WTC11 (cell line): Measurements from ENCODE around the gene EPN2. TPM values are rescaled to one million over a fixed set of nuclear protein-coding genes. Genes with fewer than 3 reads are reported as not detected.
A peak's percentile ranks its signal among the peaks of the same experiment; 100 is the strongest.

ENCODE experiments used
- CBFB ChIP-seq: sonication (generic); formaldehyde crosslinking; IDR thresholded peaks from 2 replicates; pipeline ENCODE4 v1.8.1; 2022; ENCODE audit warnings: mild to moderate bottlenecking, low read depth, missing genetic modification reagents
- CREB1 ChIP-seq: sonication (generic); formaldehyde crosslinking; IDR thresholded peaks from 2 replicates; pipeline ENCODE4 v1.8.0; 2023; ENCODE audit warnings: mild to moderate bottlenecking, missing genetic modification reagents
- CREM ChIP-seq: sonication (generic); formaldehyde crosslinking; IDR thresholded peaks from 2 replicates; pipeline ENCODE4 v1.8.1; 2022; ENCODE audit warnings: mild to moderate bottlenecking, missing genetic modification reagents, moderate library complexity
- ESRRA ChIP-seq: sonication (generic); formaldehyde crosslinking; IDR thresholded peaks from 2 replicates; pipeline ENCODE4 v1.8.1; 2022; ENCODE audit warnings: mild to moderate bottlenecking, missing genetic modification reagents, borderline replicate concordance
- GRHL2 ChIP-seq: fragments of 250-450 bp; sonication (Bioruptor Pico); IDR thresholded peaks from 2 replicates; pipeline ENCODE4 v1.8.0; 2022; ENCODE audit warnings: mild to moderate bottlenecking, moderate library complexity; ENCODE audit not compliant: insufficient replicate concordance, severe bottlenecking
- HMGA2 ChIP-seq: fragments of 250-450 bp; sonication (Bioruptor Pico); IDR thresholded peaks from 2 replicates; pipeline ENCODE4 v1.4.0; 2021; ENCODE audit warnings: mild to moderate bottlenecking, moderate library complexity
- JAZF1 ChIP-seq: fragments of 250-450 bp; sonication (Bioruptor Pico); IDR thresholded peaks from 2 replicates; pipeline ENCODE4 v1.9.0; 2021; ENCODE audit warnings: moderate library complexity, mild to moderate bottlenecking, inconsistent platforms
- JUN ChIP-seq: sonication (generic); formaldehyde crosslinking; IDR thresholded peaks from 2 replicates; pipeline ENCODE4 v1.8.0; 2023; ENCODE audit warnings: mild to moderate bottlenecking, missing genetic modification reagents
- MYBL2 ChIP-seq: sonication (generic); formaldehyde crosslinking; IDR thresholded peaks from 2 replicates; pipeline ENCODE4 v1.8.1; 2023; ENCODE audit warnings: mild to moderate bottlenecking, moderate library complexity, missing genetic modification reagents
- TEAD1 ChIP-seq: sonication (generic); formaldehyde crosslinking; IDR thresholded peaks from 2 replicates; pipeline ENCODE4 v1.8.0; 2022; ENCODE audit warnings: mild to moderate bottlenecking, missing genetic modification reagents
- ZNF121 ChIP-seq: sonication (generic); formaldehyde crosslinking; IDR thresholded peaks from 2 replicates; pipeline ENCODE4 v1.8.0; 2023; ENCODE audit warnings: missing genetic modification reagents
- ZNF138 ChIP-seq: sonication (generic); formaldehyde crosslinking; conservative IDR thresholded peaks from 2 replicates; pipeline ENCODE4 v1.8.1; 2022; ENCODE audit warnings: mild to moderate bottlenecking, moderate library complexity, missing genetic modification reagents
- ZNF416 ChIP-seq: fragments of 250-450 bp; sonication (Bioruptor Pico); IDR thresholded peaks from 2 replicates; pipeline ENCODE4 v1.9.0; 2021; ENCODE audit warnings: mild to moderate bottlenecking, inconsistent platforms
- ZNF671 ChIP-seq: fragments of 250-450 bp; sonication (Bioruptor Pico); IDR thresholded peaks from 2 replicates; pipeline ENCODE4 v1.8.0; 2021; ENCODE audit warnings: mild to moderate bottlenecking
- total RNA-seq: library from RNA; stranded (reverse); gene quantifications from 3 replicates; pipeline ENCODE4 v1.2.3, GENCODE V29; 2021
- TF ChIP-seq, protein P1 (sequence below): sonication (generic); formaldehyde crosslinking; IDR thresholded peaks from 2 replicates; pipeline ENCODE4 v1.8.1; 2023; ENCODE audit warnings: mild to moderate bottlenecking, missing genetic modification reagents, borderline replicate concordance
- TF ChIP-seq, protein P2 (sequence below): sonication (generic); formaldehyde crosslinking; IDR thresholded peaks from 2 replicates; pipeline ENCODE4 v1.8.1; 2023; ENCODE audit warnings: mild to moderate bottlenecking, missing genetic modification reagents
- TF ChIP-seq, protein P3 (sequence below): sonication (generic); formaldehyde crosslinking; conservative IDR thresholded peaks from 2 replicates; pipeline ENCODE4 v1.8.1; 2022; ENCODE audit warnings: mild to moderate bottlenecking, missing genetic modification reagents
- TF ChIP-seq, protein P4 (sequence below): sonication (generic); formaldehyde crosslinking; IDR thresholded peaks from 2 replicates; pipeline ENCODE4 v1.8.1; 2022; ENCODE audit warnings: missing genetic modification reagents, borderline replicate concordance
- TF ChIP-seq, protein P5 (sequence below): fragments of 250-450 bp; sonication (Bioruptor Pico); conservative IDR thresholded peaks from 2 replicates; pipeline ENCODE4 v1.9.0; 2021; ENCODE audit warnings: mild to moderate bottlenecking
- TF ChIP-seq, protein P6 (sequence below): sonication (generic); formaldehyde crosslinking; IDR thresholded peaks from 2 replicates; pipeline ENCODE4 v1.8.1; 2022; ENCODE audit warnings: low read depth, mild to moderate bottlenecking, moderate library complexity, missing genetic modification reagents, borderline replicate concordance
- TF ChIP-seq, protein P7 (sequence below): fragments of 200-600 bp; IDR thresholded peaks from 2 replicates; pipeline ENCODE4 v1.8.0; 2022; ENCODE audit warnings: antibody characterized with exemption
- TF ChIP-seq, protein P8 (sequence below): sonication (generic); formaldehyde crosslinking; IDR thresholded peaks from 2 replicates; pipeline ENCODE4 v1.8.0; 2022; ENCODE audit warnings: mild to moderate bottlenecking, missing genetic modification reagents
- TF ChIP-seq, protein P9 (sequence below): sonication (generic); formaldehyde crosslinking; conservative IDR thresholded peaks from 2 replicates; pipeline ENCODE4 v1.8.1; 2023; ENCODE audit warnings: mild to moderate bottlenecking, low read depth, missing genetic modification reagents, moderate library complexity

Gene EPN2
- total RNA-seq, 1 experiment from 2014 or later = 48.8 TPM

DNA sequence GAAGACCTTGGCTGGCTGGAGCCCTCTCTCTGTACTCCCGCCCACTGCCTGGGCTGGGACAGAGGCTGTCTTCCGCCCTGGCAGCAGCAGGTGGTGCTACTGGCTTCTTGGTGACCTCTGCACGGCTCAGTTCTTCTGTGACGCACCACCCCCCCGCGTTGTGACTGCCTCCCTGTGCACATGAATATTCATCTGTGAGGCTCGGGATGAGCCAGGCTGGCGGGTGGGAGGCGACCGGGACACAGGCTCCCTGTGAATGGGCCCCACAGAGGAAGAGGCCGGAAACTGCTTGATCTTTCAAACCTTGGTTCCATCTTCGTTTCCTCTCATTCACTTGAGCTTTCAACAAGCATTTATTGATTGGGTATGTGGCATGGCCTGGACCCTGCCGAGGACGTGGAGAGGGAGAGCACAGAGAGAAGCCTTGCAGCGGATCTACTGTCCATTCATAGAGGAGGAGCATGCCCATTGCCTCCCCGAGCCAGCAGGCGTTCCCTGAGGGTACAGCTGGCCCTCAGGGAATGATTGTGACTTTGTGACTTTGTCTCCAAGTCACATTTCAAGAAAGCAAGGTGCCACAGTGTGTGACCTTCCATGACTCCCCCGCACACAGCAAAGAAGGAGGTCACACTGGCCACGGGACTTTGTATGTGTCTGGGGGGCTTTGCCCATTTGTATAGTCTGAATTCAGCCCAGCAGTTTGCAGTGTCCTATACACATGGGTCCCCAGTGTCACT lies 80.4 kb downstream of the EPN2 start (continued):
- TF ChIP-seq, protein P1, sequence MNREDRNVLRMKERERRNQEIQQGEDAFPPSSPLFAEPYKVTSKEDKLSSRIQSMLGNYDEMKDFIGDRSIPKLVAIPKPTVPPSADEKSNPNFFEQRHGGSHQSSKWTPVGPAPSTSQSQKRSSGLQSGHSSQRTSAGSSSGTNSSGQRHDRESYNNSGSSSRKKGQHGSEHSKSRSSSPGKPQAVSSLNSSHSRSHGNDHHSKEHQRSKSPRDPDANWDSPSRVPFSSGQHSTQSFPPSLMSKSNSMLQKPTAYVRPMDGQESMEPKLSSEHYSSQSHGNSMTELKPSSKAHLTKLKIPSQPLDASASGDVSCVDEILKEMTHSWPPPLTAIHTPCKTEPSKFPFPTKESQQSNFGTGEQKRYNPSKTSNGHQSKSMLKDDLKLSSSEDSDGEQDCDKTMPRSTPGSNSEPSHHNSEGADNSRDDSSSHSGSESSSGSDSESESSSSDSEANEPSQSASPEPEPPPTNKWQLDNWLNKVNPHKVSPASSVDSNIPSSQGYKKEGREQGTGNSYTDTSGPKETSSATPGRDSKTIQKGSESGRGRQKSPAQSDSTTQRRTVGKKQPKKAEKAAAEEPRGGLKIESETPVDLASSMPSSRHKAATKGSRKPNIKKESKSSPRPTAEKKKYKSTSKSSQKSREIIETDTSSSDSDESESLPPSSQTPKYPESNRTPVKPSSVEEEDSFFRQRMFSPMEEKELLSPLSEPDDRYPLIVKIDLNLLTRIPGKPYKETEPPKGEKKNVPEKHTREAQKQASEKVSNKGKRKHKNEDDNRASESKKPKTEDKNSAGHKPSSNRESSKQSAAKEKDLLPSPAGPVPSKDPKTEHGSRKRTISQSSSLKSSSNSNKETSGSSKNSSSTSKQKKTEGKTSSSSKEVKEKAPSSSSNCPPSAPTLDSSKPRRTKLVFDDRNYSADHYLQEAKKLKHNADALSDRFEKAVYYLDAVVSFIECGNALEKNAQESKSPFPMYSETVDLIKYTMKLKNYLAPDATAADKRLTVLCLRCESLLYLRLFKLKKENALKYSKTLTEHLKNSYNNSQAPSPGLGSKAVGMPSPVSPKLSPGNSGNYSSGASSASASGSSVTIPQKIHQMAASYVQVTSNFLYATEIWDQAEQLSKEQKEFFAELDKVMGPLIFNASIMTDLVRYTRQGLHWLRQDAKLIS (CRISPR knock-in tag) = no peak
- TF ChIP-seq MYBL2 (CRISPR knock-in tag) (0 out of 2 replicates have a peak, but pooled peaks have one; percentile 40), TEAD1 (CRISPR knock-in tag) (no peak; the same call in 1 of the 2 replicates), CREM (CRISPR knock-in tag) (no peak; the same call in 1 of the 2 replicates), JAZF1 (CRISPR knock-in tag) (no peak), ZNF671 (CRISPR knock-in tag) (no peak), ZNF138 (CRISPR knock-in tag) (no peak; the same call in 1 of the 2 replicates), ZNF416 (CRISPR knock-in tag) (no peak), GRHL2 (CRISPR knock-in tag) (no peak), CBFB (CRISPR knock-in tag) (0 out of 2 replicates have a peak, but pooled peaks have one; percentile 72), JUN (no peak), CREB1 (CRISPR knock-in tag) (no peak), ESRRA (CRISPR knock-in tag) (no peak), HMGA2 (CRISPR knock-in tag) (no peak), ZNF121 (0 out of 2 replicates have a peak, but pooled peaks have one; percentile 33)
- TF ChIP-seq, protein P2, sequence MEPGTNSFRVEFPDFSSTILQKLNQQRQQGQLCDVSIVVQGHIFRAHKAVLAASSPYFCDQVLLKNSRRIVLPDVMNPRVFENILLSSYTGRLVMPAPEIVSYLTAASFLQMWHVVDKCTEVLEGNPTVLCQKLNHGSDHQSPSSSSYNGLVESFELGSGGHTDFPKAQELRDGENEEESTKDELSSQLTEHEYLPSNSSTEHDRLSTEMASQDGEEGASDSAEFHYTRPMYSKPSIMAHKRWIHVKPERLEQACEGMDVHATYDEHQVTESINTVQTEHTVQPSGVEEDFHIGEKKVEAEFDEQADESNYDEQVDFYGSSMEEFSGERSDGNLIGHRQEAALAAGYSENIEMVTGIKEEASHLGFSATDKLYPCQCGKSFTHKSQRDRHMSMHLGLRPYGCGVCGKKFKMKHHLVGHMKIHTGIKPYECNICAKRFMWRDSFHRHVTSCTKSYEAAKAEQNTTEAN = 0 out of 2 replicates have a peak, but pooled peaks have one; percentile 40
- TF ChIP-seq, protein P3, sequence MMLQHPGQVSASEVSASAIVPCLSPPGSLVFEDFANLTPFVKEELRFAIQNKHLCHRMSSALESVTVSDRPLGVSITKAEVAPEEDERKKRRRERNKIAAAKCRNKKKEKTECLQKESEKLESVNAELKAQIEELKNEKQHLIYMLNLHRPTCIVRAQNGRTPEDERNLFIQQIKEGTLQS (CRISPR knock-in tag) = no peak
- TF ChIP-seq, protein P4, sequence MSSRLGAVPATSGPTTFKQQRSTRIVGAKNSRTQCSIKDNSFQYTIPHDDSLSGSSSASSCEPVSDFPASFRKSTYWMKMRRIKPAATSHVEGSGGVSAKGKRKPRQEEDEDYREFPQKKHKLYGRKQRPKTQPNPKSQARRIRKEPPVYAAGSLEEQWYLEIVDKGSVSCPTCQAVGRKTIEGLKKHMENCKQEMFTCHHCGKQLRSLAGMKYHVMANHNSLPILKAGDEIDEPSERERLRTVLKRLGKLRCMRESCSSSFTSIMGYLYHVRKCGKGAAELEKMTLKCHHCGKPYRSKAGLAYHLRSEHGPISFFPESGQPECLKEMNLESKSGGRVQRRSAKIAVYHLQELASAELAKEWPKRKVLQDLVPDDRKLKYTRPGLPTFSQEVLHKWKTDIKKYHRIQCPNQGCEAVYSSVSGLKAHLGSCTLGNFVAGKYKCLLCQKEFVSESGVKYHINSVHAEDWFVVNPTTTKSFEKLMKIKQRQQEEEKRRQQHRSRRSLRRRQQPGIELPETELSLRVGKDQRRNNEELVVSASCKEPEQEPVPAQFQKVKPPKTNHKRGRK (CRISPR knock-in tag) = no peak
- TF ChIP-seq, protein P5, sequence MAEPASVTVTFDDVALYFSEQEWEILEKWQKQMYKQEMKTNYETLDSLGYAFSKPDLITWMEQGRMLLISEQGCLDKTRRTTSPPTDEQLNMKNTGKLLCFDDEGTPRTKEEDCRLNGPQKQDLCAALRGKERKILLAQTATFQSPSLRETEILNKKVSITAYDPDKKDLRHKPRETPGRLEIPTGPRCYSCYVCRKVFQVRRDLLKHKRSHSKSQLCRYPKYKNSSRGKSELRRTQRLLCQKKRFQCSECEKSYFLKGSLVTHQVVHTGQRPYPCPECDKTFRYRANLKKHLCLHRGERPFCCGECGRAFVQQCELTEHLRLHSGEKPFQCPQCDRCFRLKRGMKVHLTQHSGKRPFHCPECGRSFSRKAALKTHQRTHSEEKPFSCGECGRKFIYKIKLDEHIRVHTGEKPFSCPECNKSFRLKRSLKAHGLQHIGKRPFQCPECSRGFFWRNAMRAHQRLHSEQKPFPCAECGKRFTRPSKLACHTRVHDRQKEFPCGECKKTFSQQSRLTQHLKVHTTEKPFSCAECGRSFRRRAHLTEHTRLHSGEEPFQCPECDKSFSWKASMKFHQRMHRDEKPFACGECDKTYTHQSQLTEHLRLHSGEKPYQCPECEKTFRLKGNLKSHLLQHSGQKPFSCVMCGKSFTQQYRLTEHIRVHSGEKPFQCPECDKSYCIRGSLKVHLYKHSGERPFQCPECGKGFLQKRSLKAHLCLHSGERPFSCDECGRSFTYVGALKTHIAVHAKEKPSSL = no peak
- TF ChIP-seq, protein P6, sequence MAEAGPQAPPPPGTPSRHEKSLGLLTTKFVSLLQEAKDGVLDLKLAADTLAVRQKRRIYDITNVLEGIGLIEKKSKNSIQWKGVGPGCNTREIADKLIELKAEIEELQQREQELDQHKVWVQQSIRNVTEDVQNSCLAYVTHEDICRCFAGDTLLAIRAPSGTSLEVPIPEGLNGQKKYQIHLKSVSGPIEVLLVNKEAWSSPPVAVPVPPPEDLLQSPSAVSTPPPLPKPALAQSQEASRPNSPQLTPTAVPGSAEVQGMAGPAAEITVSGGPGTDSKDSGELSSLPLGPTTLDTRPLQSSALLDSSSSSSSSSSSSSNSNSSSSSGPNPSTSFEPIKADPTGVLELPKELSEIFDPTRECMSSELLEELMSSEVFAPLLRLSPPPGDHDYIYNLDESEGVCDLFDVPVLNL (CRISPR knock-in tag) = no peak
- TF ChIP-seq, protein P7, sequence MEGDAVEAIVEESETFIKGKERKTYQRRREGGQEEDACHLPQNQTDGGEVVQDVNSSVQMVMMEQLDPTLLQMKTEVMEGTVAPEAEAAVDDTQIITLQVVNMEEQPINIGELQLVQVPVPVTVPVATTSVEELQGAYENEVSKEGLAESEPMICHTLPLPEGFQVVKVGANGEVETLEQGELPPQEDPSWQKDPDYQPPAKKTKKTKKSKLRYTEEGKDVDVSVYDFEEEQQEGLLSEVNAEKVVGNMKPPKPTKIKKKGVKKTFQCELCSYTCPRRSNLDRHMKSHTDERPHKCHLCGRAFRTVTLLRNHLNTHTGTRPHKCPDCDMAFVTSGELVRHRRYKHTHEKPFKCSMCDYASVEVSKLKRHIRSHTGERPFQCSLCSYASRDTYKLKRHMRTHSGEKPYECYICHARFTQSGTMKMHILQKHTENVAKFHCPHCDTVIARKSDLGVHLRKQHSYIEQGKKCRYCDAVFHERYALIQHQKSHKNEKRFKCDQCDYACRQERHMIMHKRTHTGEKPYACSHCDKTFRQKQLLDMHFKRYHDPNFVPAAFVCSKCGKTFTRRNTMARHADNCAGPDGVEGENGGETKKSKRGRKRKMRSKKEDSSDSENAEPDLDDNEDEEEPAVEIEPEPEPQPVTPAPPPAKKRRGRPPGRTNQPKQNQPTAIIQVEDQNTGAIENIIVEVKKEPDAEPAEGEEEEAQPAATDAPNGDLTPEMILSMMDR = no peak
- TF ChIP-seq, protein P8, sequence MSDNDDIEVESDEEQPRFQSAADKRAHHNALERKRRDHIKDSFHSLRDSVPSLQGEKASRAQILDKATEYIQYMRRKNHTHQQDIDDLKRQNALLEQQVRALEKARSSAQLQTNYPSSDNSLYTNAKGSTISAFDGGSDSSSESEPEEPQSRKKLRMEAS (CRISPR knock-in tag) = no peak; the same call in none of the 2 replicates
- TF ChIP-seq, protein P9, sequence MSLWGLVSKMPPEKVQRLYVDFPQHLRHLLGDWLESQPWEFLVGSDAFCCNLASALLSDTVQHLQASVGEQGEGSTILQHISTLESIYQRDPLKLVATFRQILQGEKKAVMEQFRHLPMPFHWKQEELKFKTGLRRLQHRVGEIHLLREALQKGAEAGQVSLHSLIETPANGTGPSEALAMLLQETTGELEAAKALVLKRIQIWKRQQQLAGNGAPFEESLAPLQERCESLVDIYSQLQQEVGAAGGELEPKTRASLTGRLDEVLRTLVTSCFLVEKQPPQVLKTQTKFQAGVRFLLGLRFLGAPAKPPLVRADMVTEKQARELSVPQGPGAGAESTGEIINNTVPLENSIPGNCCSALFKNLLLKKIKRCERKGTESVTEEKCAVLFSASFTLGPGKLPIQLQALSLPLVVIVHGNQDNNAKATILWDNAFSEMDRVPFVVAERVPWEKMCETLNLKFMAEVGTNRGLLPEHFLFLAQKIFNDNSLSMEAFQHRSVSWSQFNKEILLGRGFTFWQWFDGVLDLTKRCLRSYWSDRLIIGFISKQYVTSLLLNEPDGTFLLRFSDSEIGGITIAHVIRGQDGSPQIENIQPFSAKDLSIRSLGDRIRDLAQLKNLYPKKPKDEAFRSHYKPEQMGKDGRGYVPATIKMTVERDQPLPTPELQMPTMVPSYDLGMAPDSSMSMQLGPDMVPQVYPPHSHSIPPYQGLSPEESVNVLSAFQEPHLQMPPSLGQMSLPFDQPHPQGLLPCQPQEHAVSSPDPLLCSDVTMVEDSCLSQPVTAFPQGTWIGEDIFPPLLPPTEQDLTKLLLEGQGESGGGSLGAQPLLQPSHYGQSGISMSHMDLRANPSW (CRISPR knock-in tag) = no peak
